ENCODE results near the gene CAB39L.

CAB39L gene

DNA sequence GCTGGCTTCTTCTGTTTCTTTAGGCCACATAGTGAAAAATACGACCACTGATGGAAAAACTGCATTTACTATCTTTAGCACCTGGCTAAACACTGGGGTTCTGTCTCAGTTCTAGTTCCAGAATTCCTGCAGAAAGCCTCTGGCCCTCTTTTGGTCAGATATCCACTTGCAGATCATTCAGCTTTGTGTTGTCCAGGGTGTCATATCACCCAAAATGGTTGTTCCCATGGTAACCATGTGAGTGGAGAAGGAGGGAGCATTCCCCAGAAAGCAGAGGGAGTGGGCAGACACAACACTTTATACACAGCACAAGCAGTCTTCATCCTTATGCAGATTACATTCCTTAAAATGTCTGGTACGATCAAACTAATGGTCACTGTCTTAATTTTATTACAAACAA lies 73.5 kb downstream of the CAB39L start:
- H3K9ac ChIP-seq (ENCODE audit: low read length) = no peak overlapping the region
- no peaks in the 10 kb centered on the region for H3K36me3 ChIP-seq (replicated peaks; ENCODE audit: low read depth, low read length)
- no peak overlapping the region for H2AFZ ChIP-seq (ENCODE audit: low read depth, low read length)
- H3K4me1 ChIP-seq (ENCODE audit: low read length) = peaks cover 12% of the 10 kb centered on the region
- no peak for TF ChIP-seq EZH2phosphoT487 (IDR thresholded peaks at IDR 0.05; ENCODE audit: low read depth)
- TF ChIP-seq, protein P1, sequence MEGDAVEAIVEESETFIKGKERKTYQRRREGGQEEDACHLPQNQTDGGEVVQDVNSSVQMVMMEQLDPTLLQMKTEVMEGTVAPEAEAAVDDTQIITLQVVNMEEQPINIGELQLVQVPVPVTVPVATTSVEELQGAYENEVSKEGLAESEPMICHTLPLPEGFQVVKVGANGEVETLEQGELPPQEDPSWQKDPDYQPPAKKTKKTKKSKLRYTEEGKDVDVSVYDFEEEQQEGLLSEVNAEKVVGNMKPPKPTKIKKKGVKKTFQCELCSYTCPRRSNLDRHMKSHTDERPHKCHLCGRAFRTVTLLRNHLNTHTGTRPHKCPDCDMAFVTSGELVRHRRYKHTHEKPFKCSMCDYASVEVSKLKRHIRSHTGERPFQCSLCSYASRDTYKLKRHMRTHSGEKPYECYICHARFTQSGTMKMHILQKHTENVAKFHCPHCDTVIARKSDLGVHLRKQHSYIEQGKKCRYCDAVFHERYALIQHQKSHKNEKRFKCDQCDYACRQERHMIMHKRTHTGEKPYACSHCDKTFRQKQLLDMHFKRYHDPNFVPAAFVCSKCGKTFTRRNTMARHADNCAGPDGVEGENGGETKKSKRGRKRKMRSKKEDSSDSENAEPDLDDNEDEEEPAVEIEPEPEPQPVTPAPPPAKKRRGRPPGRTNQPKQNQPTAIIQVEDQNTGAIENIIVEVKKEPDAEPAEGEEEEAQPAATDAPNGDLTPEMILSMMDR (IDR thresholded peaks at IDR 0.05; ENCODE audit: low read depth, low read length) = no peak
- H4K20me1 ChIP-seq (ENCODE audit: insufficient read depth, low read length) = no peaks in the 10 kb centered on the region
- no peaks in the 10 kb centered on the region for H3K79me2 ChIP-seq (ENCODE audit: low read length)
- no peak overlapping the region for H3K4me3 ChIP-seq (ENCODE audit: low read length)
- H3K27ac ChIP-seq (ENCODE audit: low read length) = no peak overlapping the region
- no peak overlapping the region for H3K4me2 ChIP-seq (ENCODE audit: low read length)
- H3K27me3 ChIP-seq (ENCODE audit: low read depth, low read length) = no peaks in the 10 kb centered on the region
- H3K9me3 ChIP-seq (ENCODE audit: insufficient read depth, low read length) = no peaks in the 10 kb centered on the region

DNA sequence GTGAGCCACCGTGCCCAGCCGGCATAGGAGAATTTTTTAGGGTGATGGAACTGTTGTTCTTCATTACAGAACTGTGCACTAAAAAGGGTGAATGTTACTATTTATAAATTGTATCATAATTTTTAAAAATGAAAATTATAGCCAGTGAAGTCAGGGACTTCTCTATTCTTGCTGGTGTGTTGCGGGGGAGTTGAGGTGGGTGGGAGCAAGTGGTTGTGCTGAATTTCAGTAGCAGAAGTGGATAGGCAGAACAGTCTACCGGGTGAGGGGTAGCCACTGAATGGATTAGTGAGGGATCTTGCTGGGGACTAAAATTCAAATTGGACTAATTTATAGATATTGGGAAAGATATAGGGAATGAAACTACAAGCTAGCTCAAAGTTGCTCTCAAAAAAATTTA lies 74.0 kb downstream of the CAB39L start:
- TF ChIP-seq EZH2phosphoT487 (IDR thresholded peaks at IDR 0.05; ENCODE audit: low read depth) = no peak
- TF ChIP-seq, protein P1 (IDR thresholded peaks at IDR 0.05; ENCODE audit: low read depth, low read length) = no peak
- Histone ChIP-seq H3K4me2 (ENCODE audit: low read length) (no peak overlapping the region), H3K36me3 (replicated peaks; ENCODE audit: low read depth, low read length) (no peaks in the 10 kb centered on the region), H3K27me3 (ENCODE audit: low read depth, low read length) (no peaks in the 10 kb centered on the region), H3K79me2 (ENCODE audit: low read length) (no peaks in the 10 kb centered on the region), H3K4me1 (ENCODE audit: low read length) (peaks cover 12% of the 10 kb centered on the region), H3K4me3 (ENCODE audit: low read length) (no peak overlapping the region), H3K9ac (ENCODE audit: low read length) (no peak overlapping the region), H4K20me1 (ENCODE audit: insufficient read depth, low read length) (no peaks in the 10 kb centered on the region), H3K27ac (ENCODE audit: low read length) (no peak overlapping the region), H2AFZ (ENCODE audit: low read depth, low read length) (no peak overlapping the region), H3K9me3 (ENCODE audit: insufficient read depth, low read length) (no peaks in the 10 kb centered on the region)

DNA sequence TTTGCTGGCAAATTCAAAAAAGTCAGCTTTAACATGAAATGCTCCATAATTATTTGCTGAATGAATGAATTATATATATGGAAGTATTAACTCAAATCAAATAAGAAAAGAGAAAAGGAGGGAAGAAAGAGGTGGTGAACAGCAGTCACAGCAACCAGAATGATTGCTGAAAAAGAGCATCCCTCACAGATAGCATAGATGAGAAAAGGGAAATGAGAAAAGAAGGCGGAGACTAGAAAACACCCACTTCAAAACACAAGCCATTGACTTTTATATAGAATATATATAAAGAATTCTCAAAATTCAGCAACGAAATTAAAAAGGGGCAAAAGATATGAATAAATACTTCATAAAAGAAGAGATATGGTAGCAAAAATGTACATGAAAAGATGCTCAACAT lies 75.2 kb downstream of the CAB39L start:
- Histone ChIP-seq H3K79me2 (ENCODE audit: low read length) (no peaks in the 10 kb centered on the region), H3K4me2 (ENCODE audit: low read length) (no peak overlapping the region), H3K9ac (ENCODE audit: low read length) (no peak overlapping the region), H3K27me3 (ENCODE audit: low read depth, low read length) (no peaks in the 10 kb centered on the region), H3K4me1 (ENCODE audit: low read length) (peaks cover 7% of the 10 kb centered on the region), H3K36me3 (replicated peaks; ENCODE audit: low read depth, low read length) (no peaks in the 10 kb centered on the region), H3K27ac (ENCODE audit: low read length) (no peak overlapping the region), H3K9me3 (ENCODE audit: insufficient read depth, low read length) (no peaks in the 10 kb centered on the region), H3K4me3 (ENCODE audit: low read length) (no peak overlapping the region), H2AFZ (ENCODE audit: low read depth, low read length) (no peak overlapping the region), H4K20me1 (ENCODE audit: insufficient read depth, low read length) (no peaks in the 10 kb centered on the region)
- TF ChIP-seq, protein P1 (IDR thresholded peaks at IDR 0.05; ENCODE audit: low read depth, low read length) = no peak
- TF ChIP-seq EZH2phosphoT487 (IDR thresholded peaks at IDR 0.05; ENCODE audit: low read depth) = no peak

DNA sequence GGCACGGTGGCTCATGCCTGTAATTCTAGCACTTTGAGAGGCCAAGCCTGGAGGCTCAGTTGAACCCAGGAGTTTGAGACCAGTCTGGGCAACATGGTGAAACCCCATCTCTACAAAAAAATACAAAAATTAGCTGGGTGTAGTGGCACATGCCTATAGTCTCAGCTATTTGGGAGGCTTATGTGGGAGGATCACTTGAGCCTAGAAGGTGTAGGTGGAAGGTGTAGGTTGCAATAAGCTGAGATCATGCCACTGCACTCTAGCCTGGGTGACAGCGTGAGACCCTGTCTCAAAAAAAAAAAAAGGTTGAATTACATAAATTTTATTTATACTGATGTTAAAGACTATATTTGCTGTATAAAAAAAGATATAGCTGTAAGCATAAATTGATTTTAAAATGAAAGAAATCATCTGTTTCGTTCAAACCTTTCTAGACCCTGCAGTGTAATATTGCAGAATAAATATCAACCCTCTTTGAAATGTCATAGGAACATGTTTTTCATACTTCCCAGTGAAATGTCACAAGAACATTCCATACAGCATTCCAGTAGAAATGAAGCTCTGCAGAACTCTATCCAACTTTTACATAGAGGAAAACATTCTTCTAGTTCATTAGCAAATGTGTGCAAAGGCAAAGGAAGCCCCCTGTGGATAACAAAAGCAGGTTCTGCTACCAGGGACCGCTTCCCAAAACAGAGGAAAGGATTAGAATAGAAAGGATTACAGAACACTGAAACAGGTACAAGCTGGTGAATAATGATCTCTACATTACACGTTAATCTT lies 76.0 kb downstream of the CAB39L start:
- Histone ChIP-seq H3K9ac (ENCODE audit: low read length) (no peak overlapping the region), H3K36me3 (replicated peaks; ENCODE audit: low read depth, low read length) (no peaks in the 10 kb centered on the region), H3K4me1 (ENCODE audit: low read length) (peaks cover 7% of the 10 kb centered on the region), H3K79me2 (ENCODE audit: low read length) (no peaks in the 10 kb centered on the region), H4K20me1 (ENCODE audit: insufficient read depth, low read length) (no peaks in the 10 kb centered on the region), H3K9me3 (ENCODE audit: insufficient read depth, low read length) (no peaks in the 10 kb centered on the region), H3K4me3 (ENCODE audit: low read length) (no peak overlapping the region), H3K27me3 (ENCODE audit: low read depth, low read length) (no peaks in the 10 kb centered on the region), H3K27ac (ENCODE audit: low read length) (no peak overlapping the region), H2AFZ (ENCODE audit: low read depth, low read length) (no peak overlapping the region), H3K4me2 (ENCODE audit: low read length) (no peak overlapping the region)
- TF ChIP-seq, protein P1 (IDR thresholded peaks at IDR 0.05; ENCODE audit: low read depth, low read length) = no peak
- no peak for TF ChIP-seq EZH2phosphoT487 (IDR thresholded peaks at IDR 0.05; ENCODE audit: low read depth)

Measured in OCI-LY3 (cell line).